ENCODE data around the gene LILRA5.
"Not testable (repeated sequence)": the region's sequence is repeated elsewhere in the genome, so short reads cannot be mapped to it uniquely, and the experiment has no call there.

- not testable (repeated sequence) for TF ChIP-seq POLR2A (IDR thresholded peaks at IDR 0.05; ENCODE audit: low read depth, low read length); TAF1 (IDR thresholded peaks at IDR 0.05; ENCODE audit: borderline replicate concordance, low read depth, low read length); POLR2AphosphoS5 (IDR thresholded peaks at IDR 0.05; ENCODE audit: low read depth, low read length)
Observed at GRCh38 chr19:54278571-54279195, 34.3 kb downstream of the LILRA5 start.
